GM21717 (cell line): ENCODE measurements around the gene TP53TG5.
"Not testable (repeated sequence)": the region's sequence is repeated elsewhere in the genome, so short reads cannot be mapped to it uniquely, and the experiment has no call there.

ENCODE experiments used
- ATAC-seq: cut with Tn5 transposase; IDR thresholded peaks from one replicate; pipeline ENCODE4 v1.9.1; 2021; ENCODE audit warnings: mild to moderate bottlenecking, moderate library complexity; ENCODE audit not compliant: unreplicated experiment

TP53TG5 gene

GRCh38 chr20:45368221-45368980 is 9.7 kb downstream of the TP53TG5 start:
- peak; percentile 63 for ATAC-seq

DNA sequence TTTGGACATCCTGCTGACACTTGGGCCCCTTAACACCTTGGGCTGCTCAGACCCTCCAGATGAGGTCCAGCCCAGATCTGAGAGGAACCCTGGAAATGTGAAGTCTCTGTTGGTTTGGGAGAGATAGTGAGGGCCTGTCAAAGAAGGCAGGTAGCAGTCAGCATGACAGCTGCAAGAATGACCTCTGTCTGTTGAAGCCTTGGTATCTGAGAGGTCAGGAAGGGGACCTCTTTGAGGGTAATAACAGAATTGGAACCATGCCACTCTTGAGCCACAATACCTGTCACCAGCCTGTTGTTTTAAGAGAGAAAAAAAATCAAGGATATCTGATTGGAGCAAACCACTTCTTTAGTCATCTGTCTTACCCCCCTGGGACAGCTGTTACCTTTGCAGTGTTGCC is 11.0 kb downstream of the TP53TG5 start:
- ATAC-seq = no peak

GRCh38 chr20:45366631-45367030 is 11.5 kb downstream of the TP53TG5 start:
- ATAC-seq = no peak

GRCh38 chr20:45366192-45366591 is 11.9 kb downstream of the TP53TG5 start:
- no peak for ATAC-seq

DNA sequence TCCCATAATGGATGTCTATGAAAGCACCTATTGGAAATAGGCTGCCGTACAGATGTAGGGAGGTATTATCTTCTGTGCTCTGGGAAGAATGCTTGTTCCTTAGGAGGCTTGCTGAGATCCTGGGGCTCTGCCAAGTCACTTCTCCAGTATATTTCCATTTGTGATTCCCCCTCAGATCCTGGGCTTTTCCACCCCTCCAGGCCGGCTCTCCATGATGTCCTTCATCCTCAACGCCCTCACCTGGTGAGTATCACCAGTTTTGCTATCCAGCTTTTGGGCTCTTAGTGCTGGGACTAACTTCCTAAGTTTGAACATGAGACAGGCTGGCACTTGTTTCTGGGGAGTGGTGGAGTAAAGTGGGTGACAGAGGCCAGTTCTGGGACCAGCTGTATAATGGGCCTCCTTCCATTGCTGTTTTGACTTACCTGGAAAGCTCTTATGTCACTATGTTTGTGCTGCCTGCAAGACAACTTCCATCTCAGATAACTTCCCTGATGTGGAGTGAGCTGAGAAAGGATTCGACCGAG is 12.6 kb downstream of the TP53TG5 start:
- ATAC-seq = no peak

DNA sequence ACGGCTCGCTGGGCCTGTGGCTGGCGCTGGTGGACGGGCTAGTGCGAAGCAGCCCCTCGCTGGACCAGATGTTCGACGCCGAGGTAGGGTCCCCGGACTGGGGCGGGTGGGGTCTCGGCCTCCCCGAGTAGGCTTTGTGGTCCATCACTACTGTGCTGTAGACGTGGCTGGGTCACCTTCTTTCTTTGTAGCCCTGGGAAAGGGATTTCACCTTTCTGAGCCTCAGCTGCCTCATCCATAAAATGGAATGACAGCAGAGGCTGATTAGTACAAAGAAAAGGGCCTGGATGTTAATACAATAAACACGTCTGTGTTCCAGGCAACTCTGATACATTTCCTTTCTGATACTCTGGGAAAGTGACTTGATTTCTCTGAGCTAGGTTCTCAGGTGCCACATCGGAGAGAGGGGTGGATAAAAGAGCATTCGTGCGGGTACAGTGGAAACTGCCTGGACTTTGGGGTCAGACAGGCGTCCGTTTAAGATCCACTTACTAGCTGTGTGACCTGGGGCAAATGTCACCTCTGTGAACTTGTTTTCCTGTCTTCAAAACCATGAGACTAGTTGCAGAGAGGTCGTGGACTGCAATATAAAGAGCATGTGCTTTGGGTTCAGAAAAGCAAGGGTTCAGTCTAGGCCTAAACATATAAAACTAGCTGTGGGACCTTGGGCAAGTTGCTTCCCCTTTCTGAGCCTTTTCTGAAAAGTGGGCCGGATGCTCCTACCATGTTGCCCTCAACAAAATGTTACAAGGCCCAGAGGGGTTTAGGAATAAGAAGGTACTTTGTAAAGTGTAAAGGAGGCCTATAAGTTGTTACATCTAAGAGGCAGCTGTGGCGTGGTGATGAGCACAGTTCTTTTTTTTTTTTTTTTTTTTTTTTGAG is 14.3 kb downstream of the TP53TG5 start:
- ATAC-seq = no peak

GRCh38 chr20:45362804-45363610 is 15.1 kb downstream of the TP53TG5 start, which contains the start of gene SYS1:
TSS of gene SYS1 (plus strand) at chr20:45363156. CDS start at chr20:45363532, 376 bp downstream.
- ATAC-seq = peak; percentile 67

DNA sequence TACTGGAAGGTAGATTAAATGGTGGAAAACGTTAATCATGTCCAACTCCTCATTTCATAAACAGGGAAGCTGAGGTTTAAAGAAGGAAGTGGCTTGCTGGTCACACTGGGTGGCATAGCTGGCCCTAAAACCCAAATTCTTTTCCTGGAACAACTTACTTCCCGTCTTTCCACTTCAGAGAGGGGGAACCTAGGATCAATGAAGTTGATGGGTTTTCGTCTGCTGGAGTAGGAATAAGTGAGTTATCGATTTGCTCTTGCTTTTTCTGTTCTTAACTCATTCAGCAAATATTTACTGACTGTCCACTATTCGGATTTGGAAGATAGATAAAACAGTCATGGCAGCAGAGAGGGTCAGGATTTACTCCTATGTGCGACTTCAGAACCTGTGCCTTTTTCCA is 16.3 kb downstream of the TP53TG5 start:
- ATAC-seq = no peak

GRCh38 chr20:45359406-45360148 is 18.5 kb downstream of the TP53TG5 start:
- no peak for ATAC-seq

DNA sequence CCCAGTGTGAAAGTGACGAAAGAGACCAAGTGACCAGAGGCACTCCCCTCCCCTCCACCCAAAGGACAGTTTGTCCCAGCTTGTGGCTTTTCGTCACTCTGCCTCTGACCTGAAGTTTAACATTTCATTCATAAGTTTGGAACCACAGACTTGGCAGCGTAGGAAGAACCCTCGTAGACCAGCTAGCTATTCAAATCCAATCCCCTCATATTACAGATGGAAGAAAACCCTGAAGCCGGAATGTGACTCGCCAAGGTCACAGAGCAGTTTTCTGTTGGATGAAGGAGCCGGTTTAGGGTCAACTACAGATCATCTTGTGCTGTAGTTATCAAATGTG is 19.1 kb downstream of the TP53TG5 start:
- no peak for ATAC-seq

GRCh38 chr20:45358282-45359068 is 19.6 kb downstream of the TP53TG5 start:
- no peak for ATAC-seq

- ATAC-seq = no peak
Observed at GRCh38 chr20:45355209-45356084, 22.7 kb downstream of the TP53TG5 start.

DNA sequence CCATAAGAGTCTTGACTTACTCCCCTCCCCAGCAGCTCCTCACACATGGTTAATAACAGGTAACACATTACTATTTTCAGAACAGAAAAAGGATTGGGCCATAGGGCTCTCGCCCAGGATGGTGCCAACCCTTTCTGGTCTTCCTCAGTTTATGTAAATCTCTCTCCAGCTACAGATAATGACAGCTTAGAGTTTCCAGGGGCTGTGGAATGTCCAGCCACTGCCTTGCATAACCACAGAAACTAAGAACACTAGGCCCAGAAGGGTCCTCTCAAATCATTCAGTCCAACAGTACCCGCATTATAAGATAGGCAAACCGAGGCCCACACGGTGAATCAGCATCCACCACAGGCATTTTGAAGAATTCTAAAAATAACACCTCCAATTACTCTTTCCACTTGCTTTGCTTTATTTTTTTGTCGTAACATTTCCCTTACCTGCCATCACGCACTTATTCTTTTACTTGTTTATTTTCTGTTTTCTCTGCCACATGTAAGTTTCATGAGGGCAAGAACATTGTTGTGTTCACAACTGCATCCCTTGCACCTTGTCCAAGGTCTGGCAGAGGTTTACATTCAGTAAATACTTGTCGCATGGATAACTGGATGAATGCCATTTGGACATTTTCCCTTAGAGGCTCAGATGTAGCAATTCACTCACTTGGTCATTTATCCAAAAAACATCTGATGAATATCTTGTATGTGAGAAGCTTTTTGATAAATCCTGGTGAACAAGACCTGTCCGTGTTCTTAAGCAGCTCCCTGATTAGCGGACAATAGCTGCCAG is 23.5 kb downstream of the TP53TG5 start:
- ATAC-seq = no peak

DNA sequence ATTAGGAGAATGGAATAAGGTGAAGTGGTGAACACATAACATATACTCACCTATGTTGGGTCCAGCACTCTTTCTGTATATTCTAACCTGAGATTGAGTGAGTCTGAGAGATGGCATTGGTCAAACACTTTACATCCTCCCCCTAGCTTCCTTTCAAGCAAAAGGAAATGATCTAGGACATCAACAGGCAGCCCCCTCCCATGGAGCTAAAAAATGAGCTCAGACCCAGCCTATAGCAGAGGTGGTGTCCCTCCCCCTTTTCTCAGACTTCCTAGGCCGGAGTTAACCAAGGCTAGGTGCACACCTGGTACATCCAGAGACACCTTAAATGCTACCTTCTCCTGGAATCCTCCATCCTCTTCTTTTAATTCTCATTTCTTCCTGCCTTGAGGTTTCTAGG is 24.4 kb downstream of the TP53TG5 start:
- no peak for ATAC-seq

- ATAC-seq = no peak
Observed at GRCh38 chr20:45352729-45353128, 25.4 kb downstream of the TP53TG5 start.

DNA sequence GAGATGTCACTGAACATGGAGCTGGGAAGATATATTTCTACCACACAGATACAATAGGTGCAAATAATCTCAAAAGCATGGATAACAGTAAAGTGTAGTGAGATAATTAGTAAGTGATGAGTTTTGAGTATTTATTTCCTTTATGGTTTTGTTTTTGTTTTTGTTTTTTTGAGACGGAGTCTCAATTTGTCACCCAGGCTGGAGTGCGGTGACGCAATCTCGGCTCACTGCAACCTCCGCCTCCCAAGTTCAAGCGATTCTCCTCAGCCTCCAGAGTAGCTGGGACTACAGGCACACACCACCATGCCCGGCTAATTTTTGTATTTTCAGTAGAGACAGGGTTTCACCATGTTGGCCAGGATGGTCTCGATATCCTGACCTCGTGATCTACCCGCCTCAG is 27.3 kb downstream of the TP53TG5 start:
- not testable (repeated sequence) for ATAC-seq

GRCh38 chr20:45350217-45350616 is 27.9 kb downstream of the TP53TG5 start:
- ATAC-seq = no peak
